SK-N-SH (cell line): ENCODE results near the gene NEAT1. TPM values are rescaled to one million over a fixed set of nuclear protein-coding genes. Genes with fewer than 3 reads are reported as not detected.

Source experiments
- CTCF ChIA-PET: fragments of 300-600, 350-600 bp; formaldehyde crosslinking; extraction: SDS; loops from one replicate; lab custom pipeline; 2021; lab: Yijun Ruan, JAX
- POLR2A ChIA-PET: fragments of 350-600 bp; sonication (Branson Sonifier 250); formaldehyde crosslinking; extraction: SDS; loops from one replicate; lab custom pipeline; 2020; ENCODE audit warnings: antibody characterized with exemption, inconsistent platforms; lab: Yijun Ruan, JAX
- DNase-seq: peaks from one replicate; pipeline ENCODE4 v3.0.0; 2012
- H2AFZ ChIP-seq: fragments of 200-600 bp; sonication (generic); 2 replicates; pipeline ENCODE4 v1.8.1; 2016; ENCODE audit warnings: antibody characterized with exemption, mild to moderate bottlenecking, low read depth
- H3F3A ChIP-seq: fragments of 200-600 bp; sonication (generic); replicated peaks from 2 replicates; pipeline ENCODE3; 2016; ENCODE audit warnings: antibody characterized with exemption, mild to moderate bottlenecking; ENCODE audit not compliant: insufficient read depth
- H3K27ac ChIP-seq, 2 experiments: fragments of 200-500 bp in 1 of 2; fragments of 200-600 bp in 1 of 2; sonication (Bioruptor generic) in 1 of 2; sonication (generic), shearing (Covaris generic) in 1 of 2; 2 replicates each; pipeline versions ENCODE4 v1.5.1 to v1.6.1; 2014 to 2016; ENCODE audit warnings: low read depth in 2 of 2, inconsistent platforms in 1 of 2, low read length in 1 of 2, mild to moderate bottlenecking in 1 of 2, mixed read lengths in 1 of 2
- H3K27me3 ChIP-seq: fragments of 200-600 bp; sonication (generic), shearing (Covaris generic); 2 replicates; pipeline ENCODE4 v1.6.1; 2016; ENCODE audit warnings: mixed run types; ENCODE audit not compliant: insufficient read depth
- H3K36me3 ChIP-seq, 2 experiments: fragments of 200-500 bp in 1 of 2; fragments of 200-600 bp in 1 of 2; sonication (Bioruptor generic) in 1 of 2; sonication (generic) in 1 of 2; replicated peaks in 1 of 2; 2 replicates each; pipeline versions ENCODE3 to v1.5.1; 2014 to 2016; ENCODE audit warnings: low read length in 1 of 2, mild to moderate bottlenecking in 1 of 2; ENCODE audit not compliant: insufficient read depth in 2 of 2, control insufficient read depth in 1 of 2
- H3K4me1 ChIP-seq, 2 experiments: fragments of 200-500 bp in 1 of 2; fragments of 200-600 bp in 1 of 2; sonication (Bioruptor generic) in 1 of 2; sonication (generic), shearing (Covaris generic) in 1 of 2; 2 replicates each; pipeline versions ENCODE4 v1.5.1 to v1.6.1; 2014 to 2016; ENCODE audit warnings: low read depth in 1 of 2, low read length in 1 of 2, mixed run types in 1 of 2; ENCODE audit not compliant: insufficient read depth in 2 of 2, control insufficient read depth in 1 of 2
- H3K4me2 ChIP-seq: fragments of 200-600 bp; sonication (generic), shearing (Covaris generic); 2 replicates; pipeline ENCODE4 v1.6.1; 2017; ENCODE audit warnings: mixed run types
- H3K4me3 ChIP-seq, 2 experiments: fragments of 200-500 bp in 1 of 2; fragments of 200-600 bp in 1 of 2; sonication (Bioruptor generic) in 1 of 2; sonication (generic), shearing (Covaris generic) in 1 of 2; 2 replicates each; pipeline versions ENCODE4 v1.5.1 to v1.8.1; 2014 to 2016; ENCODE audit warnings: low read depth in 2 of 2, inconsistent platforms in 1 of 2, low read length in 1 of 2, mild to moderate bottlenecking in 1 of 2, mixed read lengths in 1 of 2, moderate library complexity in 1 of 2
- H3K79me2 ChIP-seq: fragments of 200-600 bp; sonication (generic); 2 replicates; pipeline ENCODE4 v1.8.1; 2017; ENCODE audit warnings: mild to moderate bottlenecking; ENCODE audit not compliant: insufficient read depth
- H3K9ac ChIP-seq: fragments of 200-600 bp; sonication (generic); 2 replicates; pipeline ENCODE4 v1.6.1; 2017; ENCODE audit warnings: mixed run types
- H3K9me2 ChIP-seq: fragments of 200-600 bp; sonication (generic); 2 replicates; pipeline ENCODE4 v1.6.1; 2017; ENCODE audit warnings: mixed run types
- H3K9me3 ChIP-seq: fragments of 200-600 bp; sonication (generic); 2 replicates; pipeline ENCODE4 v1.6.1; 2017; ENCODE audit warnings: mixed run types, mild to moderate bottlenecking, moderate library complexity
- H4K20me1 ChIP-seq: fragments of 200-600 bp; sonication (generic); 2 replicates; pipeline ENCODE4 v1.6.1; 2017; ENCODE audit warnings: mild to moderate bottlenecking, mixed run types; ENCODE audit not compliant: insufficient read depth
- EP300 ChIP-seq, 2 experiments: IDR thresholded peaks; 2 replicates each; pipeline versions ENCODE4 v1.4.0 to v1.6.1; 2012; ENCODE audit warnings: borderline replicate concordance in 1 of 2, low read depth in 1 of 2, low read length in 1 of 2
- FOSL2 ChIP-seq: IDR thresholded peaks from 2 replicates; pipeline ENCODE4 v1.4.0; 2012; ENCODE audit warnings: low read depth, mild to moderate bottlenecking, moderate library complexity, borderline replicate concordance
- FOXM1 ChIP-seq: IDR thresholded peaks from 2 replicates; pipeline ENCODE4 v1.4.0; 2012; ENCODE audit warnings: low read depth, mild to moderate bottlenecking
- JUND ChIP-seq: IDR thresholded peaks from 2 replicates; pipeline ENCODE4 v1.4.0; 2012
- MXI1 ChIP-seq: IDR thresholded peaks from 2 replicates; pipeline ENCODE4 v1.6.1; 2012; ENCODE audit warnings: mild to moderate bottlenecking, low read depth, low read length, improper control_type of control experiment
- NFIC ChIP-seq: IDR thresholded peaks from 2 replicates; pipeline ENCODE4 v1.4.0; 2012; ENCODE audit warnings: borderline replicate concordance
- PBX3 ChIP-seq: IDR thresholded peaks from 2 replicates; pipeline ENCODE4; 2012
- RCOR1 ChIP-seq: fragments of 150-350 bp; IDR thresholded peaks from 2 replicates; pipeline ENCODE4 v1.6.1; 2017; ENCODE audit warnings: antibody characterized with exemption, low read length
- REST ChIP-seq: IDR thresholded peaks from 2 replicates; pipeline ENCODE4 v1.6.1; 2012; ENCODE audit warnings: mild to moderate bottlenecking, low read depth, low read length, moderate library complexity
- RFX5 ChIP-seq: IDR thresholded peaks from 2 replicates; pipeline ENCODE4 v1.6.1; 2012; ENCODE audit warnings: mild to moderate bottlenecking, improper control_type of control experiment, low read length
- SIN3A ChIP-seq: IDR thresholded peaks from 2 replicates; pipeline ENCODE4 v1.6.1; 2012; ENCODE audit warnings: low read depth, mild to moderate bottlenecking, low read length, moderate library complexity, borderline replicate concordance
- TAF1 ChIP-seq: IDR thresholded peaks from 2 replicates; pipeline ENCODE4 v1.6.1; 2012; ENCODE audit warnings: low read depth, mild to moderate bottlenecking, low read length, moderate library complexity, borderline replicate concordance
- TCF12 ChIP-seq: IDR thresholded peaks from 2 replicates; pipeline ENCODE4 v1.4.0; 2012
- USF1 ChIP-seq: IDR thresholded peaks from 2 replicates; pipeline ENCODE4 v1.4.0; 2012; ENCODE audit warnings: low read depth, borderline replicate concordance
- YY1 ChIP-seq: IDR thresholded peaks from 2 replicates; pipeline ENCODE4 v1.4.0; 2012; ENCODE audit warnings: low read depth, mild to moderate bottlenecking
- WGBS: methylation state at CpG from one replicate; pipeline ENCODE4 v1.1.6; 2017; ENCODE audit warnings: low lambda C conversion rate; 5-methylcytosine and 5-hydroxymethylcytosine counted together
- polyA plus RNA-seq, 3 experiments: library from polyadenylated mRNA; depleted of rRNA; stranded (reverse); fragments of >200 nt; gene quantifications; 2 replicates each; pipeline ENCODE4 v1.2.3, GENCODE V29; 2012
- TF ChIP-seq, protein P1 (sequence below): fragments of 150-350 bp; IDR thresholded peaks from 2 replicates; pipeline ENCODE4 v1.6.1; 2017; ENCODE audit warnings: antibody characterized with exemption, low read length, low read depth, borderline replicate concordance

The NEAT1 gene
- polyA plus RNA-seq, 1 of the 3 experiments (the other 2 are of a cell fraction) = 435 TPM

DNA sequence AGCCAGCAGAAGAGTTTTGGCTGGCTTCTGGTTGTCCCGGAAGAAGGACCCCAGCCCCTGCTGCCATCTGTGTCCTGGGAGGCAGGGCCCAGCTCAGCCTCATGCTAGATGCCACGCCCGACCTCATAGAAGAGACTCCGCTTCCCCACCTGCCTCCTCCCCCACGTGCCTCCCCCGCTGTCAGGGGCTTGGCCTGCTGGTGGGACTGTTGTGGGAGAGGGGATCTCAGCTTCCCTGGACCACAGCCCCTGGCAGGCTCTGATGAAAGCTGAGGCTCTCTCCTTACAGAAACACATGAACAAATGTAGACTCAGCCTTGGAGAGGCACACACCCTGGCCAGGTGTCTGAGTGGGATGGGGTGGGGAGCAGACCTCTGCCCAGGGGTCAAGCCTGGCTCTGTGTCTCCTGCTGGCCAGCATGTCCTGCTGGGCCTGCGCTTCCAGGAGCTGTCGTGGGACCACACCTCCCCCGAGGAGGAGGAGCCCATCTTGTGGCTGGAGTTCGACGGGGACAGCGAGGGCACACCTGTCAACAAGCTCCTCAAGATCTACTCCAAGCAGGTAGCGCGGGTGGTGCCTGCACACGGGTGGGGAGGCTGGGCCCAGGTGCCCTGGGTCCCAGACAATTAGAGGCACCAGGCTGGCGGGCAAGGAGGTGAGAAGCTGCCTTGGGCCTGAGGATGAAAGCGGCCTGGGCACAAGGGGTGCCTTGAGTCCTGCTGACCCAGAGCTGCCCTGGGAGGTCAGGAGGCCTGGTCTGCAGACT is 22.1 kb upstream of the NEAT1 start:
- Histone ChIP-seq H3K27ac (no peak overlapping the region), H3K4me3 (no peak overlapping the region), H3K79me2 (no peaks in the 10 kb centered on the region), H4K20me1 (no peaks in the 10 kb centered on the region), H3F3A (peaks cover 3% of the 10 kb centered on the region), H3K9ac (no peak overlapping the region), H3K9me2 (no peaks in the 10 kb centered on the region), H3K36me3 (peaks cover 13 to 24% of the 10 kb centered on the region in 2 experiments), H3K9me3 (no peaks in the 10 kb centered on the region), H3K4me2 (no peak overlapping the region), H2AFZ (no peak overlapping the region), H3K27me3 (no peaks in the 10 kb centered on the region), H3K4me1 (no peaks in the 10 kb centered on the region)
- DNase-seq = no peak
- TF ChIP-seq FOSL2 (no peak), USF1 (no peak), RCOR1 (no peak), RFX5 (no peak), PBX3 (no peak), SIN3A (no peak), TCF12 (no peak), NFIC (no peak), JUND (no peak), YY1 (no peak), FOXM1 (no peak), REST (no peak), EP300 (IDR thresholded peaks at IDR 0.05; ENCODE audit: borderline replicate concordance in 1 of 2, low read depth in 1 of 2, low read length in 1 of 2) (no peak), TAF1 (no peak), MXI1 (no peak)
- TF ChIP-seq, protein P1, sequence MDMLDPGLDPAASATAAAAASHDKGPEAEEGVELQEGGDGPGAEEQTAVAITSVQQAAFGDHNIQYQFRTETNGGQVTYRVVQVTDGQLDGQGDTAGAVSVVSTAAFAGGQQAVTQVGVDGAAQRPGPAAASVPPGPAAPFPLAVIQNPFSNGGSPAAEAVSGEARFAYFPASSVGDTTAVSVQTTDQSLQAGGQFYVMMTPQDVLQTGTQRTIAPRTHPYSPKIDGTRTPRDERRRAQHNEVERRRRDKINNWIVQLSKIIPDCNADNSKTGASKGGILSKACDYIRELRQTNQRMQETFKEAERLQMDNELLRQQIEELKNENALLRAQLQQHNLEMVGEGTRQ = no peak
- ChIA-PET POLR2A (no interaction called here), CTCF (interaction anchor here (1.4 to 7.0 kb wide), 2 partner anchors 15 to 69 kb away, joined by 3 to 40 read pairs; no protein-coding TSS in a partner anchor)
- 96% methylated on average over 13 of the region's 17 CpGs for WGBS
